ENCODE results near the gene CORO1C.
A peak's percentile ranks its signal among the peaks of the same experiment; 100 is the strongest.

DNA sequence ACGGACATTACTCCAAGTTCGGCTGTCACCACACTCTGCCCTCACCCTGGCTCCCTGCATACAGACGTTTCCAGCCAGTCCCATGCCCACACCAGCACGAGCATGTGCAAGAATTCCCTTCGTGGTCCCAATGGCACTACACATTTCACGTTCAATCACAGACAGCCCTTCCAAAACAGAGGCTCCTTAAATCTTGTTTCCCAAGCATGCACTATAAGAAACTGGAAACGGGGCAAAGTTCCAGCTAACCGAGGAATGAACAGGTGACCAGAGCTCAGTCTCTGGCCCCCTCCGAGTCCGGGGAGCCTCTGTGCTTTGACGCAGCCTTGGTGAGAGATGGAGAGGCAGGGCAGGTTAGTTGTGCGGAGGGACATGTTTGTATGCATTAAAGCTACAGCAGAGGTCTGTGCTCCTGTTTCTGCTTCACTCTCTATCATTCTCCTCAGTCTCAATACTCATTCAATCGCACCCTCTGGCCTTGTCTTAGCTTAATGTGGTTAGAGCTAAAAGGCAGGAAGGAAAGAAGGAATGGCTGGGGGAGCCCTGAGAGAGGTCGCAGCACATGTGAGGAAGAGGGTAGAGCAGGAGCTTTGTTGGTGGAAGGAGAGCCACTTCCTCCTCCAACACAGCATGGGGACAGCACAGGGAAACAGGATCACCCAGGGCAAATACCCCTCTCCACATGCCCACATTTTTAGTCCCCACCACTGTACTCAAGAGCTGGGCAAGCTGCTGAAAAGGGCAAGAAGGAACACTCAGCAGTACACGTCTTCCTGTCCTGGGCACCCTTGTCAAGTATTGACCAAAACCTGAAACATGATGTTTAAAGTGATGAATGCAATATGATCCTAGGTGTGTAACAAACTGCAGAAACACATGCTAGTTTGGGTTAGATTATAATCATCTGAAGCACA is 85.4 kb downstream of the CORO1C start:
- TF ChIP-seq POLR2A (IDR thresholded peaks at IDR 0.05; ENCODE audit: low read depth), result no peak
- TF ChIP-seq, protein P1, sequence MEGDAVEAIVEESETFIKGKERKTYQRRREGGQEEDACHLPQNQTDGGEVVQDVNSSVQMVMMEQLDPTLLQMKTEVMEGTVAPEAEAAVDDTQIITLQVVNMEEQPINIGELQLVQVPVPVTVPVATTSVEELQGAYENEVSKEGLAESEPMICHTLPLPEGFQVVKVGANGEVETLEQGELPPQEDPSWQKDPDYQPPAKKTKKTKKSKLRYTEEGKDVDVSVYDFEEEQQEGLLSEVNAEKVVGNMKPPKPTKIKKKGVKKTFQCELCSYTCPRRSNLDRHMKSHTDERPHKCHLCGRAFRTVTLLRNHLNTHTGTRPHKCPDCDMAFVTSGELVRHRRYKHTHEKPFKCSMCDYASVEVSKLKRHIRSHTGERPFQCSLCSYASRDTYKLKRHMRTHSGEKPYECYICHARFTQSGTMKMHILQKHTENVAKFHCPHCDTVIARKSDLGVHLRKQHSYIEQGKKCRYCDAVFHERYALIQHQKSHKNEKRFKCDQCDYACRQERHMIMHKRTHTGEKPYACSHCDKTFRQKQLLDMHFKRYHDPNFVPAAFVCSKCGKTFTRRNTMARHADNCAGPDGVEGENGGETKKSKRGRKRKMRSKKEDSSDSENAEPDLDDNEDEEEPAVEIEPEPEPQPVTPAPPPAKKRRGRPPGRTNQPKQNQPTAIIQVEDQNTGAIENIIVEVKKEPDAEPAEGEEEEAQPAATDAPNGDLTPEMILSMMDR (IDR thresholded peaks at IDR 0.05), result no peak
- peak in 1 of 2 donors; percentile 4 for TF ChIP-seq POLR2AphosphoS5 (IDR thresholded peaks at IDR 0.05)
- no peak for TF ChIP-seq EP300 (IDR thresholded peaks at IDR 0.05)
